Measurements from ENCODE around the gene RNF144A.

DNA sequence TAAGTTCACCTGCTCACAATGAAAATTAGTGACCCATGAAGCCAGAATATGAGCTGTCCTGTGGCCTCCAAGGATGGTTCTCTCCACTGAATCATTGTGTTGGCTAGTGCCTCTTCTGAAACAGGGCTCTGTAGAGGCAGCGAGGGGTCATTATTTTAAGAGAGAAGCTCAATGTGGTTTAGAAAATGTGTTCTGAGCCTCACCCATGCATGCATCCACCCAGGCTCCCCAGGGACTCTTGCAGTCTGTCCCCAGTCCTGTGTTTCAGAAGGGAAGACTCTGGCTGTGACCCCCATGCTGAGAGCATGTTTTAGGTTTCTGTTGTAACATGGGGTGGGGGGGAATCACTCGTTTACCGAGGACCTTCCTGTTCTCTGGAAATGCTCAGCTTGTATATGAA is 135.2 kb downstream of the RNF144A start:
- TF ChIP-seq CTCF (IDR thresholded peaks at IDR 0.05): no peak
- no peak for TF ChIP-seq REST (IDR thresholded peaks at IDR 0.05; ENCODE audit: low read depth, low read length)
- no peak for TF ChIP-seq SIN3A (IDR thresholded peaks at IDR 0.05; ENCODE audit: borderline replicate concordance, low read depth, low read length)
- TF ChIP-seq FOXJ3 (CRISPR knock-in tag; IDR thresholded peaks at IDR 0.05): no peak
- no peak for TF ChIP-seq GABPA (IDR thresholded peaks at IDR 0.05; ENCODE audit: low read depth)
- TF ChIP-seq TAF1 (IDR thresholded peaks at IDR 0.05; ENCODE audit: borderline replicate concordance, low read depth, low read length): no peak
- TF ChIP-seq JUND (IDR thresholded peaks at IDR 0.05): no peak
- no peak for TF ChIP-seq POLR2AphosphoS5 (IDR thresholded peaks at IDR 0.05; ENCODE audit: low read depth, low read length)
- no peak for TF ChIP-seq YY1 (IDR thresholded peaks at IDR 0.05; ENCODE audit: low read depth)
- TF ChIP-seq ELF1 (IDR thresholded peaks at IDR 0.05): no peak
- no peak for TF ChIP-seq NRF1 (IDR thresholded peaks at IDR 0.05; ENCODE audit: low read depth, low read length)
